ENCODE data around the gene ACBD4. TPM values are rescaled to one million over a fixed set of nuclear protein-coding genes. Genes with fewer than 3 reads are reported as not detected.

The ACBD4 gene, protein sequence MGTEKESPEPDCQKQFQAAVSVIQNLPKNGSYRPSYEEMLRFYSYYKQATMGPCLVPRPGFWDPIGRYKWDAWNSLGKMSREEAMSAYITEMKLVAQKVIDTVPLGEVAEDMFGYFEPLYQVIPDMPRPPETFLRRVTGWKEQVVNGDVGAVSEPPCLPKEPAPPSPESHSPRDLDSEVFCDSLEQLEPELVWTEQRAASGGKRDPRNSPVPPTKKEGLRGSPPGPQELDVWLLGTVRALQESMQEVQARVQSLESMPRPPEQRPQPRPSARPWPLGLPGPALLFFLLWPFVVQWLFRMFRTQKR
- polyA plus RNA-seq: 16.6 TPM
- long read RNA-seq, donor 1, partial matches to known transcripts: 0 of 1 reads
- long read RNA-seq, donor 1, other reads (novel, unspliced or antisense): 0 of 1 reads
- long read RNA-seq, donor 2, partial matches to known transcripts: 6 of 6 reads
- long read RNA-seq, donor 2, other reads (novel, unspliced or antisense): 0 of 6 reads
- long read RNA-seq, donor 3: 0 reads
- long read RNA-seq, donor 4, partial matches to known transcripts: 0 of 1 reads
- long read RNA-seq, donor 4, other reads (novel, unspliced or antisense): 0 of 1 reads
- long read RNA-seq, donor 5, partial matches to known transcripts: 0 of 1 reads
- long read RNA-seq, donor 5, other reads (novel, unspliced or antisense): 0 of 1 reads
- long read RNA-seq, donor 6, partial matches to known transcripts: 5 of 8 reads
- long read RNA-seq, donor 6, other reads (novel, unspliced or antisense): 0 of 8 reads
- long read RNA-seq, donor 7: 0 reads
- long read RNA-seq, donor 8, partial matches to known transcripts: 0 of 1 reads
- long read RNA-seq, donor 8, other reads (novel, unspliced or antisense): 0 of 1 reads
- long read RNA-seq, donor 9: 0 reads
- long read RNA-seq, donor 10, partial matches to known transcripts: 0 of 4 reads
- long read RNA-seq, donor 10, other reads (novel, unspliced or antisense): 0 of 4 reads
- long read RNA-seq, donor 11, partial matches to known transcripts: 0 of 1 reads
- long read RNA-seq, donor 11, other reads (novel, unspliced or antisense): 0 of 1 reads

DNA sequence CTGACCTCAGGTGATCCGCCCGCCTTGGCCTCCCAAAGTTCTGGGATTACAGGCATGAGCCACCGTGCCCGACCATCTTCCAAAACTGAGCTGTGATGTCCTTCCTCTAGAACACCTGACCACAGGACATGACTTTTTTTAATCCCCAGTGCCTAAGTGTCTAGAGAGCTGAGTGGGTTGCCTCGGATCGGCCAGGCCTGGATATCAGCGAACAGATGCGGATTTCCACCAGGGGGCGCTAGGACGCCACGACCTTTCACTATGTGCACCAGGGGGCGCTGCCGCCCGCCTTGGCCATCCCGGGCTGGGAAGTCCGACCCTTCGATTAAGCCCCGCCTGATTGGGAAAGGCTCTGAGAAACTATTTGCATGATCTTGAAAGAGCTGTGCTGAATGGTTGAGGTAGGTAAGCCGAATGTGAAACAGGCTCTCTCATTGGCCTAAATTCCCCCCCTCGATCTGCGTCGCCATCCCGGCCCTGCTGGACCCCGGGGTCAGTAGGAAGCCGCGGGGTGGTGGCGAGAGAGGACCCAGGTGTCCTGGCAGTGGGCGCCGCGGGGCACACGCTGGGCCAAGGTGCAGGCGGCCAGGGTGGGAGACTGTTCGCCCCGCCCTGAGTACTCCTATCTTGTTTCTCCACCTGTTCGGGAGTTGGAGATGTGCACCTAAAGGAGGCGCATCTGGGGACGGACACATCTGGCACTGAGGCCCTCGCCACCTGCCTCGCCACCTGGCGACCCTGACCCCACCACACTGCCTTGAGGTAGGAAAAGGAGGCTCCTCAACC, at the start of gene ACBD4:
ACBD4 (plus strand) TSS at position 496 of the 786 bp plus-strand sequence. CDS start 458 bp downstream, outside the sequence.
- no CpG with 5 or more reads among the region's 40 CpGs for WGBS (ENCODE audit: insufficient coverage, low lambda C conversion rate)
- DNase-seq: peak; percentile 97
- H3K27me3 ChIP-seq (ENCODE audit: control insufficient read depth, insufficient read depth, low read length): no peaks in the 10 kb centered on the region
- peaks cover 4% of the 10 kb centered on the region for H3K36me3 ChIP-seq (ENCODE audit: control insufficient read depth, insufficient read depth, low read length)
- peaks cover 8% of the 10 kb centered on the region for H3K9me3 ChIP-seq (ENCODE audit: control insufficient read depth, low read depth, low read length)
- peaks cover 26% of the 10 kb centered on the region for H3K4me1 ChIP-seq (ENCODE audit: control insufficient read depth, insufficient read depth, low read length)
- peak within 1 kb of the TSS; percentile 57 for H3K4me3 ChIP-seq (ENCODE audit: low read length)
- H3K27ac ChIP-seq (ENCODE audit: low read length): peak within 1 kb of the TSS; percentile 1

DNA sequence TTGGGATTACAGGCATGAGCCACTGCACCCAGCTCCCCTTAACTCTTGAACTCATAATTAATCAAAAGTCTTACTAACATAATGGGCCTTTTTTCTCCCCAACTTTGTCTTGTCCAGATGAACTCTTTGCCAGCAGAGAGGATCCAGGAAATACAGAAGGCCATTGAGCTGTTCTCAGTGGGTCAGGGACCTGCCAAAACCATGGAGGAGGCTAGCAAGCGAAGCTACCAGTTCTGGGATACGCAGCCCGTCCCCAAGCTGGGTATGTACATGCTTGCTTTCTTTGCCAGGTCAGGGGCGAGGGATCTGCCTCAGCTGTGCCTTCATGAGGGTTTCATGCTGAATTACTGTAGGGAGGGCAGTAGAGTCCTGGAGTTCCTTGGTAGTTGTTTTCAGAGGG, 49.1 kb upstream of the ACBD4 start:
- no CpG with 5 or more reads among the region's 4 CpGs for WGBS (ENCODE audit: insufficient coverage, low lambda C conversion rate)
- H3K4me1 ChIP-seq (ENCODE audit: control insufficient read depth, insufficient read depth, low read length): peaks cover 2% of the 10 kb centered on the region
- no peak overlapping the region for H3K4me3 ChIP-seq (ENCODE audit: low read length)
- peaks cover 81% of the 10 kb centered on the region for H3K36me3 ChIP-seq (ENCODE audit: control insufficient read depth, insufficient read depth, low read length)
- DNase-seq: no peak
- no peaks in the 10 kb centered on the region for H3K27me3 ChIP-seq (ENCODE audit: control insufficient read depth, insufficient read depth, low read length)
- H3K27ac ChIP-seq (ENCODE audit: low read length): no peak overlapping the region
- H3K9me3 ChIP-seq (ENCODE audit: control insufficient read depth, low read depth, low read length): no peaks in the 10 kb centered on the region

DNA sequence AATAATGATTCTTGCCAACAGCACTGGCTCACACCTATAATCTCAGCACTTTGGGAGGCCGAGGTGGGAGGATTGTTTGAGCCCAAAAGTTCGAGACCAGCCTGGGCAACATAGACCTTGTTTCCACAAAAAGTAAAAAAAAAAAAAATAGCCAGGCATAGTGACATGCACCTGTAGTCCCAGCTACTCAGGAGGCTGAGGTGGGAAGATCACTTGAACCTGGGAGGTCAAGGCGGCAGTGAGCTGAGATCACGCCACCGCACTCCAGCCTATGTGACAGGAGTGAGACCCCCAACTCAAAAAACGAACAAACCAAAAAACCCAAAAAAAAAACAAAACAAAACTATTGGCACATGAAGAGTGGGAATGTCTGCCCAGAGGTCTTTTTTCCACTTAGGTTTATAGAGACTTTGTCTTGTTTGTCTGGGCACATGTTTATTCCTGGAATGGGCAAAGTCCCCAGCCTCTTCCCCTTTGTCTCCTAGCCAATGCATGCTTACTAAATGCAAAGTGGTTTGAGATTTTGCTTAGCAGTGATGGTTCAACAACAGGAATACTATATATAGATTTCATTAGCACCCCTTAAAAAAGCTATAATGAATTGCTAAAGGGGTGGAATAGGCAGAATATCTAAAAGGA, 48.5 kb upstream of the ACBD4 start:
- no peak overlapping the region for H3K27ac ChIP-seq (ENCODE audit: low read length)
- peaks cover 2% of the 10 kb centered on the region for H3K4me1 ChIP-seq (ENCODE audit: control insufficient read depth, insufficient read depth, low read length)
- H3K36me3 ChIP-seq (ENCODE audit: control insufficient read depth, insufficient read depth, low read length): peaks cover 81% of the 10 kb centered on the region
- H3K9me3 ChIP-seq (ENCODE audit: control insufficient read depth, low read depth, low read length): no peaks in the 10 kb centered on the region
- DNase-seq: no peak
- H3K27me3 ChIP-seq (ENCODE audit: control insufficient read depth, insufficient read depth, low read length): no peaks in the 10 kb centered on the region
- 91% methylated on average over 4 of the region's 6 CpGs for WGBS (ENCODE audit: insufficient coverage, low lambda C conversion rate)
- no peak overlapping the region for H3K4me3 ChIP-seq (ENCODE audit: low read length)

DNA sequence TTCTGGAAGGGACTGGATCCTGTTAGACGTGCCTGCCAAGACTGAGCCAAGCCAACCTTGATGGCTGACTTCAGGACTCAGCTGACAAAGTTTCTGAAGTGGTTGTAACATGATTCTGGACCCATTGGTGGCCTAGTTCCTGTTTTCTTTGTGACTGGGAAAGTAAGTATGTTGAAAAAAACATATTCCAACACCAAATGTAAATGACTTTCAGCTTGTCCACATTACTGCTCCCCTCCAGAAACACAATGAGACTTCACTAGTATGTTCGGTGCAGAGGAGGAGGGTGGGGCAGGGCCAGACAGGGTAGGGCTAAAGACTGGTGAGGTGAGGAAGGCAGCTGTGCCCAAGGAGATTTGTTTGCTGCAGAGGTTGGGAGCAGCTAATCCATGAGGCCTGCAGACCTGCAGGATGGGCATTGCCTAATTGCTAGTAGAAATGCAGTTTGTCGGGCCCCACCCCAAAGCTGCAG, 47.9 kb upstream of the ACBD4 start:
- H3K4me3 ChIP-seq (ENCODE audit: low read length): no peak overlapping the region
- no peak for DNase-seq
- H3K9me3 ChIP-seq (ENCODE audit: control insufficient read depth, low read depth, low read length): no peaks in the 10 kb centered on the region
- peaks cover 2% of the 10 kb centered on the region for H3K4me1 ChIP-seq (ENCODE audit: control insufficient read depth, insufficient read depth, low read length)
- WGBS (ENCODE audit: insufficient coverage, low lambda C conversion rate): no CpG with 5 or more reads among the region's 3 CpGs
- H3K27ac ChIP-seq (ENCODE audit: low read length): no peak overlapping the region
- no peaks in the 10 kb centered on the region for H3K27me3 ChIP-seq (ENCODE audit: control insufficient read depth, insufficient read depth, low read length)
- peaks cover 81% of the 10 kb centered on the region for H3K36me3 ChIP-seq (ENCODE audit: control insufficient read depth, insufficient read depth, low read length)

DNA sequence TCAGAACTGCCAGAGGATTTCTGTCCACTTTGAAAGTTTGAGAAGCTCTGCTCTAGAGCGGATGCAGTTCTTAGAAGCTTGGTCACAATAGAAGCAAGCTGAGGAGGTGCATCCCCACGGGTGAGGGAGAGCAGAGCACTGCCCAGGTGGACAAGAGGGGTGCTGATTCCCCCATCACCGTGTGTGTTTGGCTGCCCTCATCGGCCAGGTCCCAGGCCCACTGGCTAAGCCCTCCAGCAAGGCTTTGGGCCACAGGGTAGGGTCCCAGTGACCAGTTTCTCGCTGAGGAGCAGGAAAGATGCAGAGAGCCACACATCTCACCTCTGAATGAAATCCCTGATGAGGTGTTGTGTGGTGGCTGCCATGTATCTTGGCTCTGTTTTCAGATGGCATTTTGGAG, 47.5 kb upstream of the ACBD4 start:
- peaks cover 82% of the 10 kb centered on the region for H3K36me3 ChIP-seq (ENCODE audit: control insufficient read depth, insufficient read depth, low read length)
- H3K4me1 ChIP-seq (ENCODE audit: control insufficient read depth, insufficient read depth, low read length): peaks cover 2% of the 10 kb centered on the region
- H3K4me3 ChIP-seq (ENCODE audit: low read length): no peak overlapping the region
- no peaks in the 10 kb centered on the region for H3K27me3 ChIP-seq (ENCODE audit: control insufficient read depth, insufficient read depth, low read length)
- DNase-seq: no peak
- no CpG with 5 or more reads among the region's 5 CpGs for WGBS (ENCODE audit: insufficient coverage, low lambda C conversion rate)
- H3K27ac ChIP-seq (ENCODE audit: low read length): no peak overlapping the region
- no peaks in the 10 kb centered on the region for H3K9me3 ChIP-seq (ENCODE audit: control insufficient read depth, low read depth, low read length)

DNA sequence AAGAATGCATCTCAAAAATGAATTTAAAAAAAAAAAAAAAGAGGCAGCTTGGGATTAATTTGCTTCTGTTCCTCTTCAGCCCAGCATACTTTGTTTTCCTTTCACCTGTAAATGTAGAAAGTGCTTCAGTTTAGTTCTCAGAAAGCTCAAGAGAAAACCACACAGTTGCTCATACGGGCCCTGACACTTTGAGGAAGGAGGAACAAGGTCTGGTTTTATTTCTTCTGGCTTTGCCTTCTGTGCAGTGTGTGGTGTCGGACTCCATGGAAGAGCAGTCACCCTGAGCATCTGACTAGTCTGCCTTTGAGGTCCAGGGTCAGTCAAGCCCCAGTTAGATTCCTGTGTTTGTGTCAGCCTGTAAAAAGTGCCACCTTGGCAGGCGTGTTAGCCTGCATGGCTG, 46.7 kb upstream of the ACBD4 start:
- Histone ChIP-seq H3K4me3 (ENCODE audit: low read length) (no peak overlapping the region), H3K4me1 (ENCODE audit: control insufficient read depth, insufficient read depth, low read length) (peaks cover 2% of the 10 kb centered on the region), H3K27me3 (ENCODE audit: control insufficient read depth, insufficient read depth, low read length) (no peaks in the 10 kb centered on the region), H3K36me3 (ENCODE audit: control insufficient read depth, insufficient read depth, low read length) (peaks cover 86% of the 10 kb centered on the region), H3K9me3 (ENCODE audit: control insufficient read depth, low read depth, low read length) (no peaks in the 10 kb centered on the region), H3K27ac (ENCODE audit: low read length) (no peak overlapping the region)
- DNase-seq: no peak
- WGBS (ENCODE audit: insufficient coverage, low lambda C conversion rate): no CpG with 5 or more reads among the region's 3 CpGs

DNA sequence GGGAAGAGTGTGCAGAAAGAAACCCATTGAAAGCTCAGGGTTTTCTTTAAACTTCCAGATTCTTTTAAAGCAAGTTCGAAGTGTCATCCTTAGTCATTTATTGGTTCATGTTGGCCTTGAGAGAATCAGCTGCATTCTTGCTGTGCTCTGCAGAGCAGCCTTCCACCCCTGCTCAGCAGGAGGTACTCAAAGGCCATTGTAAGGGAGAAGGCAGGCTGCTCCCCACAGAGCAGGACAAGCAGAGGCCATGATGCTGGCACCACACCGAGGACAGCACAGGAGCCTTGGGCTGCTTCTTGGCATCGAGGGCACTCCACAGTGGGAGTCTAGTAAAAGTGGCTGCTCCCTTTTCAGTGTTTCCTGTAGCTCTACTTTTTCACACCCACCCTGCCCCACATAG, 44.8 kb upstream of the ACBD4 start:
- no peaks in the 10 kb centered on the region for H3K27me3 ChIP-seq (ENCODE audit: control insufficient read depth, insufficient read depth, low read length)
- no peak for DNase-seq
- no peaks in the 10 kb centered on the region for H3K9me3 ChIP-seq (ENCODE audit: control insufficient read depth, low read depth, low read length)
- H3K27ac ChIP-seq (ENCODE audit: low read length): no peak overlapping the region
- H3K4me3 ChIP-seq (ENCODE audit: low read length): no peak overlapping the region
- WGBS (ENCODE audit: insufficient coverage, low lambda C conversion rate): no CpG with 5 or more reads among the region's 3 CpGs
- peaks cover 2% of the 10 kb centered on the region for H3K4me1 ChIP-seq (ENCODE audit: control insufficient read depth, insufficient read depth, low read length)
- H3K36me3 ChIP-seq (ENCODE audit: control insufficient read depth, insufficient read depth, low read length): peaks cover 89% of the 10 kb centered on the region

DNA sequence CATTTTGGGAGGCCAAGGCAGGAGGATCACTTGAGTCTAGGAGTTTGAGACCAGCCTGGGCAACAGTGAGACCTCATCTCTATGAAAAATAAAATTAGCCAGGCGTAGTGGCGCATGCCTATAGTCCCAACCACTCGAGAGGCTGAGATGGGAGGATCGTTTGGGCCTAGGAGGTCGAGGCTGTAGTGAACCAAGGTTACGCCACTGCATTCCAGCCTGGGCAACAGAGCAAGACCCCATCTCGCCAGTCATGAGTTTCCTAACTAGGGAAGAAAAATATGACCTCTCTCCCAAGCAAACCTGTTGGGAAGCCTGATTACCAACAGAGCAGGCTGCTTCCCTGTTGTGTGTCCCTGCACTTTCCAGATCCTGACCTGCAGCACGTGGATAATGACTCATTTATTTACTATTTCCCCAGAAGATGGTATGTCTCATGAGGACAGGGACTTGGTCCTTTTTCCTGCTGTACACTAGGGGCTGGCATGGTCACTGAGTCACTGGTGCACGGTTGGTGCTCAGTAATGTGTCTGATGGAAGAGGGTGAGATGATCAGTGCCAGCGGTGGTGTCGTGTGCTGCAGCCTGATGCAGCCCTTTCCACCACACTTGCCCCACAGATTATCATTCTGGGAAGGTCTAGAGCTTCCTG, 43.6 kb upstream of the ACBD4 start:
- Histone ChIP-seq H3K9me3 (ENCODE audit: control insufficient read depth, low read depth, low read length) (no peaks in the 10 kb centered on the region), H3K4me3 (ENCODE audit: low read length) (no peak overlapping the region), H3K27ac (ENCODE audit: low read length) (no peak overlapping the region), H3K27me3 (ENCODE audit: control insufficient read depth, insufficient read depth, low read length) (no peaks in the 10 kb centered on the region), H3K36me3 (ENCODE audit: control insufficient read depth, insufficient read depth, low read length) (peaks cover 92% of the 10 kb centered on the region), H3K4me1 (ENCODE audit: control insufficient read depth, insufficient read depth, low read length) (peaks cover 2% of the 10 kb centered on the region)
- WGBS (ENCODE audit: insufficient coverage, low lambda C conversion rate): 90% methylated on average over 2 of the region's 11 CpGs
- no peak for DNase-seq

DNA sequence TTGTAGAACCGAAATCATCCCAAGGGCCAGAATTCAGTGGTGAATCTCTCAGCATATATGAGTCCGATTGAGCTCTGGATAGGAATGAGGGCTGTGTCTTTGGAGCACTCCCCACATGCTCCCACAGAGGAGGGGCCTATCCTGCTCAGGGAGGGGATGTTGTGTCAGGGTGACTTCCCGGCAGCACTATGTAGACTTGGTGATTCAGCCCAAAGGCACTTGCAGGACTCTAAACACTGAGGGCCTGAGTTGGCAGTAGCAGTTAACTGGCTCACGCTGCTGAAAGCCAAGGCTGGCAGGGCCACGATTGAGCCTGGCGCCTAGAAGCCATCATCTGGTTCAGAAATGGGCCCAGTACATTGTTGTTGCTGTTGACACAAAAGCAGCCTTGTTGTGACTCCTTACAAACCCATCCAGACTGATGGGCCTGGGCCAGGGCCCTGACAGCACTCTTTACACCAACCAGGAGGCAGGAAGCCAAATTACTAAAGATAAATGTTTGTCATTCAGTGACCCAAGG, 42.5 kb upstream of the ACBD4 start:
- Histone ChIP-seq H3K4me3 (ENCODE audit: low read length) (no peak overlapping the region), H3K4me1 (ENCODE audit: control insufficient read depth, insufficient read depth, low read length) (no peaks in the 10 kb centered on the region), H3K9me3 (ENCODE audit: control insufficient read depth, low read depth, low read length) (no peaks in the 10 kb centered on the region), H3K27ac (ENCODE audit: low read length) (peak overlapping the region; percentile 49), H3K27me3 (ENCODE audit: control insufficient read depth, insufficient read depth, low read length) (no peaks in the 10 kb centered on the region), H3K36me3 (ENCODE audit: control insufficient read depth, insufficient read depth, low read length) (peaks cover 92% of the 10 kb centered on the region)
- DNase-seq: peak; percentile 36
- WGBS (ENCODE audit: insufficient coverage, low lambda C conversion rate): no CpG with 5 or more reads among the region's 6 CpGs

Measured in large intestine (tissue), 12 donors.